PC-3 (cell line): Measurements from ENCODE around the gene CDH4.

Experiments used
- CTCF ChIP-seq: fragments of 300-600 bp; sonication (generic); conservative IDR thresholded peaks from 2 replicates; pipeline ENCODE4 v1.5.1; 2017; ENCODE audit warnings: antibody characterized with exemption, low read depth, mild to moderate bottlenecking, low read length
- EZH2 ChIP-seq: fragments of 300-600 bp; sonication (generic); IDR thresholded peaks from one replicate; pipeline ENCODE4 v1.6.1; 2017; ENCODE audit warnings: antibody characterized with exemption, mild to moderate bottlenecking, low read length; ENCODE audit not compliant: unreplicated experiment

GRCh38 chr20:61656198-61656597, 404.1 kb downstream of the CDH4 start:
- TF ChIP-seq EZH2 (no peak), CTCF (no peak)
